Measurements from ENCODE around the gene STON1.
"Not testable (repeated sequence)": the region's sequence is repeated elsewhere in the genome, so short reads cannot be mapped to it uniquely, and the experiment has no call there.

Gene STON1

GRCh38 chr2:48613211-48613610 lies 83.3 kb downstream of the STON1 start:
- no peak for DNase-seq (ENCODE audit: low read depth in 1 of 2, low spot score in 1 of 2)

GRCh38 chr2:48614581-48614980 lies 84.6 kb downstream of the STON1 start:
- not testable (repeated sequence) for DNase-seq (ENCODE audit: low read depth in 1 of 2, low spot score in 1 of 2)

GRCh38 chr2:48617618-48618017 lies 87.7 kb downstream of the STON1 start, which contains the start of gene GTF2A1L:
Gene GTF2A1L, plus strand, starts transcription at chr2:48617856. Its CDS starts 19 bp downstream, at chr2:48617875.
- no peak for DNase-seq (ENCODE audit: low read depth in 1 of 2, low spot score in 1 of 2)

GRCh38 chr2:48619526-48619925 lies 89.6 kb downstream of the STON1 start:
- DNase-seq (ENCODE audit: low read depth in 1 of 2, low spot score in 1 of 2): no peak

- no peak for DNase-seq (ENCODE audit: low read depth in 1 of 2, low spot score in 1 of 2)
Measured at GRCh38 chr2:48620604-48621003, 90.7 kb downstream of the STON1 start.

GRCh38 chr2:48622691-48623090 lies 92.7 kb downstream of the STON1 start:
- DNase-seq (ENCODE audit: low read depth in 1 of 2, low spot score in 1 of 2): not testable (repeated sequence)

GRCh38 chr2:48624696-48625095 lies 94.7 kb downstream of the STON1 start:
- no peak for DNase-seq (ENCODE audit: low read depth in 1 of 2, low spot score in 1 of 2)

- DNase-seq (ENCODE audit: low read depth in 1 of 2, low spot score in 1 of 2): no peak
Measured at GRCh38 chr2:48626047-48626446, 96.1 kb downstream of the STON1 start.

- DNase-seq (ENCODE audit: low read depth in 1 of 2, low spot score in 1 of 2): no peak
Measured at GRCh38 chr2:48633143-48633542, 103.2 kb downstream of the STON1 start.

- no peak for DNase-seq (ENCODE audit: low read depth in 1 of 2, low spot score in 1 of 2)
Measured at GRCh38 chr2:48635786-48636185, 105.8 kb downstream of the STON1 start.

GRCh38 chr2:48638261-48638660 lies 108.3 kb downstream of the STON1 start:
- DNase-seq (ENCODE audit: low read depth in 1 of 2, low spot score in 1 of 2): no peak

Data from activated CD4-positive, alpha-beta T cell treated with anti-CD3 and anti-CD28 coated beads, Interleukin-2, amount 50 U/mL, for 24 hours (primary cell).